ENCODE measurements around the gene ADAM12.

DNA sequence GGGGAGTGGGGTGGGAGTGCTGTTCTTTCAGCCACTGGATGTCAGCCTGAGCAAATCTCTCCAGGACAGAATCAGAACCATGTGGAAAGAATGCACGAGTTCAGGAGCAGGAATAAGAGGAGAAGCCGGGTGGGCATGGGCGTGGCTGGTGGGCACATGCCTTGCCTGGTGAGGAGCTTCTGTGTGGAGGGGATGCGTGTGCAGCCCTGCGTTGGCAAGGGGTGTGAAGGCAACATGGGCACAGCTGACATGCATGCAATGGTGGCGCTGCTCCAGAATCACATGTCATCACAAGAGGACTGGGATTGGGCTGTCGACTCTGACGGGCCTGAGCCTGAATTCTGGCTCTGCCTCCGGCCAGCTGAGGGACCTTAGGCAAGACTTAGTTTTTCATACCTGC, 162.1 kb downstream of the ADAM12 start:
- TF ChIP-seq, protein P1, sequence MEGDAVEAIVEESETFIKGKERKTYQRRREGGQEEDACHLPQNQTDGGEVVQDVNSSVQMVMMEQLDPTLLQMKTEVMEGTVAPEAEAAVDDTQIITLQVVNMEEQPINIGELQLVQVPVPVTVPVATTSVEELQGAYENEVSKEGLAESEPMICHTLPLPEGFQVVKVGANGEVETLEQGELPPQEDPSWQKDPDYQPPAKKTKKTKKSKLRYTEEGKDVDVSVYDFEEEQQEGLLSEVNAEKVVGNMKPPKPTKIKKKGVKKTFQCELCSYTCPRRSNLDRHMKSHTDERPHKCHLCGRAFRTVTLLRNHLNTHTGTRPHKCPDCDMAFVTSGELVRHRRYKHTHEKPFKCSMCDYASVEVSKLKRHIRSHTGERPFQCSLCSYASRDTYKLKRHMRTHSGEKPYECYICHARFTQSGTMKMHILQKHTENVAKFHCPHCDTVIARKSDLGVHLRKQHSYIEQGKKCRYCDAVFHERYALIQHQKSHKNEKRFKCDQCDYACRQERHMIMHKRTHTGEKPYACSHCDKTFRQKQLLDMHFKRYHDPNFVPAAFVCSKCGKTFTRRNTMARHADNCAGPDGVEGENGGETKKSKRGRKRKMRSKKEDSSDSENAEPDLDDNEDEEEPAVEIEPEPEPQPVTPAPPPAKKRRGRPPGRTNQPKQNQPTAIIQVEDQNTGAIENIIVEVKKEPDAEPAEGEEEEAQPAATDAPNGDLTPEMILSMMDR (conservative IDR thresholded peaks at IDR 0.05; ENCODE audit: low read depth in 2 of 2): no peak
- TF ChIP-seq EZH2phosphoT487 (IDR thresholded peaks at IDR 0.05; ENCODE audit: unreplicated experiment) (no peak), CREB1 (CRISPR knock-in tag; IDR thresholded peaks at IDR 0.05; ENCODE audit: low read depth) (no peak), JUNB (IDR thresholded peaks at IDR 0.05; ENCODE audit: unreplicated experiment) (no peak), EZH2 (IDR thresholded peaks at IDR 0.05; ENCODE audit: low read depth, unreplicated experiment) (no peak), POLR2AphosphoS5 (IDR thresholded peaks at IDR 0.05; ENCODE audit: low read depth) (no peak), ZNF331 (CRISPR knock-in tag; IDR thresholded peaks at IDR 0.05; ENCODE audit: low read depth) (no peak), ZNF114 (CRISPR knock-in tag; IDR thresholded peaks at IDR 0.05) (no peak), STAT1 (IDR thresholded peaks at IDR 0.05; ENCODE audit: unreplicated experiment) (no peak)
- TF ChIP-seq, protein P2, sequence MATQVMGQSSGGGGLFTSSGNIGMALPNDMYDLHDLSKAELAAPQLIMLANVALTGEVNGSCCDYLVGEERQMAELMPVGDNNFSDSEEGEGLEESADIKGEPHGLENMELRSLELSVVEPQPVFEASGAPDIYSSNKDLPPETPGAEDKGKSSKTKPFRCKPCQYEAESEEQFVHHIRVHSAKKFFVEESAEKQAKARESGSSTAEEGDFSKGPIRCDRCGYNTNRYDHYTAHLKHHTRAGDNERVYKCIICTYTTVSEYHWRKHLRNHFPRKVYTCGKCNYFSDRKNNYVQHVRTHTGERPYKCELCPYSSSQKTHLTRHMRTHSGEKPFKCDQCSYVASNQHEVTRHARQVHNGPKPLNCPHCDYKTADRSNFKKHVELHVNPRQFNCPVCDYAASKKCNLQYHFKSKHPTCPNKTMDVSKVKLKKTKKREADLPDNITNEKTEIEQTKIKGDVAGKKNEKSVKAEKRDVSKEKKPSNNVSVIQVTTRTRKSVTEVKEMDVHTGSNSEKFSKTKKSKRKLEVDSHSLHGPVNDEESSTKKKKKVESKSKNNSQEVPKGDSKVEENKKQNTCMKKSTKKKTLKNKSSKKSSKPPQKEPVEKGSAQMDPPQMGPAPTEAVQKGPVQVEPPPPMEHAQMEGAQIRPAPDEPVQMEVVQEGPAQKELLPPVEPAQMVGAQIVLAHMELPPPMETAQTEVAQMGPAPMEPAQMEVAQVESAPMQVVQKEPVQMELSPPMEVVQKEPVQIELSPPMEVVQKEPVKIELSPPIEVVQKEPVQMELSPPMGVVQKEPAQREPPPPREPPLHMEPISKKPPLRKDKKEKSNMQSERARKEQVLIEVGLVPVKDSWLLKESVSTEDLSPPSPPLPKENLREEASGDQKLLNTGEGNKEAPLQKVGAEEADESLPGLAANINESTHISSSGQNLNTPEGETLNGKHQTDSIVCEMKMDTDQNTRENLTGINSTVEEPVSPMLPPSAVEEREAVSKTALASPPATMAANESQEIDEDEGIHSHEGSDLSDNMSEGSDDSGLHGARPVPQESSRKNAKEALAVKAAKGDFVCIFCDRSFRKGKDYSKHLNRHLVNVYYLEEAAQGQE (IDR thresholded peaks at IDR 0.05; ENCODE audit: unreplicated experiment): no peak
- TF ChIP-seq, protein P3, sequence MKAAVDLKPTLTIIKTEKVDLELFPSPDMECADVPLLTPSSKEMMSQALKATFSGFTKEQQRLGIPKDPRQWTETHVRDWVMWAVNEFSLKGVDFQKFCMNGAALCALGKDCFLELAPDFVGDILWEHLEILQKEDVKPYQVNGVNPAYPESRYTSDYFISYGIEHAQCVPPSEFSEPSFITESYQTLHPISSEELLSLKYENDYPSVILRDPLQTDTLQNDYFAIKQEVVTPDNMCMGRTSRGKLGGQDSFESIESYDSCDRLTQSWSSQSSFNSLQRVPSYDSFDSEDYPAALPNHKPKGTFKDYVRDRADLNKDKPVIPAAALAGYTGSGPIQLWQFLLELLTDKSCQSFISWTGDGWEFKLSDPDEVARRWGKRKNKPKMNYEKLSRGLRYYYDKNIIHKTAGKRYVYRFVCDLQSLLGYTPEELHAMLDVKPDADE (IDR thresholded peaks at IDR 0.05): no peak
- TF ChIP-seq, protein P4, sequence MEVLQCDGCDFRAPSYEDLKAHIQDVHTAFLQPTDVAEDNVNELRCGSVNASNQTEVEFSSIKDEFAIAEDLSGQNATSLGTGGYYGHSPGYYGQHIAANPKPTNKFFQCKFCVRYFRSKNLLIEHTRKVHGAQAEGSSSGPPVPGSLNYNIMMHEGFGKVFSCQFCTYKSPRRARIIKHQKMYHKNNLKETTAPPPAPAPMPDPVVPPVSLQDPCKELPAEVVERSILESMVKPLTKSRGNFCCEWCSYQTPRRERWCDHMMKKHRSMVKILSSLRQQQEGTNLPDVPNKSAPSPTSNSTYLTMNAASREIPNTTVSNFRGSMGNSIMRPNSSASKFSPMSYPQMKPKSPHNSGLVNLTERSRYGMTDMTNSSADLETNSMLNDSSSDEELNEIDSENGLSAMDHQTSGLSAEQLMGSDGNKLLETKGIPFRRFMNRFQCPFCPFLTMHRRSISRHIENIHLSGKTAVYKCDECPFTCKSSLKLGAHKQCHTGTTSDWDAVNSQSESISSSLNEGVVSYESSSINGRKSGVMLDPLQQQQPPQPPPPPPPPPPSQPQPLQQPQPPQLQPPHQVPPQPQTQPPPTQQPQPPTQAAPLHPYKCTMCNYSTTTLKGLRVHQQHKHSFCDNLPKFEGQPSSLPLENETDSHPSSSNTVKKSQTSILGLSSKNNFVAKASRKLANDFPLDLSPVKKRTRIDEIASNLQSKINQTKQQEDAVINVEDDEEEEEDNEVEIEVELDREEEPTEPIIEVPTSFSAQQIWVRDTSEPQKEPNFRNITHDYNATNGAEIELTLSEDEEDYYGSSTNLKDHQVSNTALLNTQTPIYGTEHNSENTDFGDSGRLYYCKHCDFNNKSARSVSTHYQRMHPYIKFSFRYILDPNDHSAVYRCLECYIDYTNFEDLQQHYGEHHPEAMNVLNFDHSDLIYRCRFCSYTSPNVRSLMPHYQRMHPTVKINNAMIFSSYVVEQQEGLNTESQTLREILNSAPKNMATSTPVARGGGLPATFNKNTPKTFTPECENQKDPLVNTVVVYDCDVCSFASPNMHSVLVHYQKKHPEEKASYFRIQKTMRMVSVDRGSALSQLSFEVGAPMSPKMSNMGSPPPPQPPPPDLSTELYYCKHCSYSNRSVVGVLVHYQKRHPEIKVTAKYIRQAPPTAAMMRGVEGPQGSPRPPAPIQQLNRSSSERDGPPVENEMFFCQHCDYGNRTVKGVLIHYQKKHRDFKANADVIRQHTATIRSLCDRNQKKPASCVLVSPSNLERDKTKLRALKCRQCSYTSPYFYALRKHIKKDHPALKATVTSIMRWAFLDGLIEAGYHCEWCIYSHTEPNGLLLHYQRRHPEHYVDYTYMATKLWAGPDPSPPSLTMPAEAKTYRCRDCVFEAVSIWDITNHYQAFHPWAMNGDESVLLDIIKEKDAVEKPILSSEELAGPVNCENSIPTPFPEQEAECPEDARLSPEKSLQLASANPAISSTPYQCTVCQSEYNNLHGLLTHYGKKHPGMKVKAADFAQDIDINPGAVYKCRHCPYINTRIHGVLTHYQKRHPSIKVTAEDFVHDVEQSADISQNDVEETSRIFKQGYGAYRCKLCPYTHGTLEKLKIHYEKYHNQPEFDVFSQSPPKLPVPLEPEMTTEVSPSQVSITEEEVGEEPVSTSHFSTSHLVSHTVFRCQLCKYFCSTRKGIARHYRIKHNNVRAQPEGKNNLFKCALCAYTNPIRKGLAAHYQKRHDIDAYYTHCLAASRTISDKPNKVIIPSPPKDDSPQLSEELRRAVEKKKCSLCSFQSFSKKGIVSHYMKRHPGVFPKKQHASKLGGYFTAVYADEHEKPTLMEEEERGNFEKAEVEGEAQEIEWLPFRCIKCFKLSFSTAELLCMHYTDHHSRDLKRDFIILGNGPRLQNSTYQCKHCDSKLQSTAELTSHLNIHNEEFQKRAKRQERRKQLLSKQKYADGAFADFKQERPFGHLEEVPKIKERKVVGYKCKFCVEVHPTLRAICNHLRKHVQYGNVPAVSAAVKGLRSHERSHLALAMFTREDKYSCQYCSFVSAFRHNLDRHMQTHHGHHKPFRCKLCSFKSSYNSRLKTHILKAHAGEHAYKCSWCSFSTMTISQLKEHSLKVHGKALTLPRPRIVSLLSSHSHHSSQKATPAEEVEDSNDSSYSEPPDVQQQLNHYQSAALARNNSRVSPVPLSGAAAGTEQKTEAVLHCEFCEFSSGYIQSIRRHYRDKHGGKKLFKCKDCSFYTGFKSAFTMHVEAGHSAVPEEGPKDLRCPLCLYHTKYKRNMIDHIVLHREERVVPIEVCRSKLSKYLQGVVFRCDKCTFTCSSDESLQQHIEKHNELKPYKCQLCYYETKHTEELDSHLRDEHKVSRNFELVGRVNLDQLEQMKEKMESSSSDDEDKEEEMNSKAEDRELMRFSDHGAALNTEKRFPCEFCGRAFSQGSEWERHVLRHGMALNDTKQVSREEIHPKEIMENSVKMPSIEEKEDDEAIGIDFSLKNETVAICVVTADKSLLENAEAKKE (CRISPR knock-in tag; IDR thresholded peaks at IDR 0.05): no peak
